HG02981 (cell line): ENCODE data around the gene HSPBAP1.

ENCODE experiments used
- ATAC-seq: cut with Tn5 transposase; IDR thresholded peaks from one replicate; pipeline ENCODE4 v1.9.1; 2021; ENCODE audit warnings: mild to moderate bottlenecking, moderate library complexity; ENCODE audit not compliant: unreplicated experiment

HSPBAP1 gene

GRCh38 chr3:122691195-122691594 is 102.4 kb downstream of the HSPBAP1 start:
- ATAC-seq = peak; percentile 69

GRCh38 chr3:122690096-122690495 is 103.5 kb downstream of the HSPBAP1 start:
- ATAC-seq = no peak
